H1 (cell line): ENCODE data around the gene DGKI. TPM values are rescaled to one million over a fixed set of nuclear protein-coding genes. Genes with fewer than 3 reads are reported as not detected.

Experiments
- BRCA1 ChIP-seq: IDR thresholded peaks from 2 replicates; pipeline ENCODE4 v1.6.1; 2012; ENCODE audit warnings: low read depth, low read length, improper control_type of control experiment
- TAF7 ChIP-seq: optimal IDR thresholded peaks from 2 replicates; pipeline ENCODE3; 2011; ENCODE audit warnings: low read depth, mild to moderate bottlenecking, inconsistent platforms, low read length, moderate library complexity, borderline replicate concordance
- polyA plus RNA-seq, 7 experiments: library from polyadenylated mRNA; depleted of rRNA in 3 of 7; stranded (reverse) in 5 of 7; unstranded in 2 of 7; fragments of >200 nt in 5 of 7; fragments of 200-250 nt in 2 of 7; gene quantifications; 1 replicate in 5 of 7; 2 replicates in 1 of 7; 4 replicates in 1 of 7; pipeline versions ENCODE4 v1.2.1 to v1.2.3, GENCODE V29; 2011 to 2013; ENCODE audit warnings: missing spikeins in 2 of 7, mixed read lengths in 2 of 7
- total RNA-seq: library from RNA; stranded (reverse); fragmentation: NEBNext Ultra II Directional; extraction: Animal tissue kit (Norgen Biotek cat#: 25700); gene quantifications from 2 replicates; pipeline ENCODE4 v1.2.1, GENCODE V29; 2021

DGKI gene
- total and polyA plus RNA-seq, 2 of the 8 experiments (the other 6 are each of a cell fraction or from before 2014, with no cell fraction given) = 0.20 to 0.71 TPM

- TF ChIP-seq TAF7 (no peak), BRCA1 (no peak)
Observed at GRCh38 chr7:137732168-137732567, 114.6 kb downstream of the DGKI start (continued).
